ENCODE results near the gene CDC20.

GRCh38 chr1:43349594-43350306 is 9.0 kb upstream of the CDC20 start:
- no peak for TF ChIP-seq POLR2A (IDR thresholded peaks at IDR 0.05; ENCODE audit: low read depth, low read length)
- no peak for TF ChIP-seq POLR2AphosphoS5 (IDR thresholded peaks at IDR 0.05; ENCODE audit: low read depth, low read length)

Data from GM12892 (cell line).